K562 (cell line): ENCODE data around the gene MAMDC4. TPM values are rescaled to one million over a fixed set of nuclear protein-coding genes. Genes with fewer than 3 reads are reported as not detected.

ENCODE experiments used
- CCNT2 ChIP-seq: IDR thresholded peaks from 2 replicates; pipeline ENCODE4 v1.6.1; 2011; ENCODE audit warnings: borderline replicate concordance, low read depth, mild to moderate bottlenecking, moderate library complexity, mixed read lengths, low read length; ENCODE audit not compliant: insufficient read length; ENCODE audit errors: extremely low read depth
- CREB1 ChIP-seq, 2 experiments: sonication (generic) in 1 of 2; formaldehyde crosslinking in 1 of 2; IDR thresholded peaks; 2 replicates each; pipeline versions ENCODE4 v1.6.1 to v1.8.0; 2012 to 2022; ENCODE audit warnings: inconsistent platforms in 1 of 2, mild to moderate bottlenecking in 1 of 2, missing genetic modification reagents in 1 of 2, moderate library complexity in 1 of 2
- ETS1 ChIP-seq: conservative IDR thresholded peaks from 2 replicates; pipeline ENCODE4 v1.6.1; 2011; ENCODE audit warnings: low read depth, mild to moderate bottlenecking, low read length; ENCODE audit not compliant: control insufficient read depth
- HNRNPL ChIP-seq: fragments of 200-400 bp; formaldehyde crosslinking; IDR thresholded peaks from 2 replicates; pipeline ENCODE4 v1.6.1; 2017; ENCODE audit warnings: low read depth, mild to moderate bottlenecking, low read length
- RBM25 ChIP-seq: fragments of 200-400 bp; formaldehyde crosslinking; IDR thresholded peaks from 2 replicates; pipeline ENCODE4 v1.6.1; 2018; ENCODE audit warnings: low read length, low read depth, moderate library complexity; ENCODE audit not compliant: severe bottlenecking
- SNIP1 ChIP-seq: fragments of 450-650 bp; IDR thresholded peaks from 2 replicates; pipeline ENCODE4 v1.7.1; 2017; ENCODE audit warnings: low read depth, mild to moderate bottlenecking
- ZFP91 ChIP-seq: sonication (generic); formaldehyde crosslinking; IDR thresholded peaks from 2 replicates; pipeline ENCODE4 v1.8.0; 2022; ENCODE audit warnings: mild to moderate bottlenecking, missing genetic modification reagents
- ZFX ChIP-seq: sonication (generic); formaldehyde crosslinking; IDR thresholded peaks from 2 replicates; pipeline ENCODE4 v1.8.0; 2022; ENCODE audit warnings: mild to moderate bottlenecking, missing genetic modification reagents, moderate library complexity
- ZNF639 ChIP-seq, 2 experiments: fragments of 200-800 bp in 1 of 2; sonication (Bioruptor generic) in 1 of 2; sonication (generic) in 1 of 2; formaldehyde crosslinking in 1 of 2; IDR thresholded peaks in 1 of 2; conservative IDR thresholded peaks in 1 of 2; 2 replicates each; pipeline versions ENCODE4 v1.5.0 to v1.6.1; 2016 to 2020; ENCODE audit warnings: missing compliant biosample characterization in 1 of 2, missing genetic modification characterization in 1 of 2, missing genetic modification reagents in 1 of 2
- polyA plus RNA-seq, 8 experiments: library from polyadenylated mRNA; depleted of rRNA in 4 of 8; stranded (reverse) in 5 of 8; unstranded in 3 of 8; fragments of >200 nt; fragmentation: Nextera tagmentation in 2 of 8; fragmentation: Illumina TruSeq in 1 of 8; extraction: Ambion mirVana in 2 of 8; extraction: Trizol in 1 of 8; gene quantifications; 2 replicates each; pipeline versions ENCODE4 v1.2.1 to v1.2.3, GENCODE V29; 2011 to 2014; ENCODE audit warnings: inconsistent platforms in 1 of 8, missing spikeins in 1 of 8
- total RNA-seq, 7 experiments: library from RNA; depleted of rRNA in 6 of 7; stranded (reverse); fragments of >200 nt in 6 of 7; fragmentation: Illumina TruSeq in 2 of 7; extraction: Trizol in 2 of 7; gene quantifications; 2 replicates each; pipeline versions ENCODE4 v1.2.1 to v1.2.3, GENCODE V29; 2011 to 2021; ENCODE audit warnings: low replicate concordance in 1 of 7
- TF ChIP-seq, protein P1 (sequence below): fragments of 250-450 bp; sonication (Bioruptor Pico); IDR thresholded peaks from 2 replicates; pipeline ENCODE4 v1.4.0; 2020

The MAMDC4 gene
- total and polyA plus RNA-seq, 9 of the 15 experiments (the other 6 are each of a cell fraction or from before 2014, with no cell fraction given): 0.03 to 10.8 (median 1.5) TPM

DNA sequence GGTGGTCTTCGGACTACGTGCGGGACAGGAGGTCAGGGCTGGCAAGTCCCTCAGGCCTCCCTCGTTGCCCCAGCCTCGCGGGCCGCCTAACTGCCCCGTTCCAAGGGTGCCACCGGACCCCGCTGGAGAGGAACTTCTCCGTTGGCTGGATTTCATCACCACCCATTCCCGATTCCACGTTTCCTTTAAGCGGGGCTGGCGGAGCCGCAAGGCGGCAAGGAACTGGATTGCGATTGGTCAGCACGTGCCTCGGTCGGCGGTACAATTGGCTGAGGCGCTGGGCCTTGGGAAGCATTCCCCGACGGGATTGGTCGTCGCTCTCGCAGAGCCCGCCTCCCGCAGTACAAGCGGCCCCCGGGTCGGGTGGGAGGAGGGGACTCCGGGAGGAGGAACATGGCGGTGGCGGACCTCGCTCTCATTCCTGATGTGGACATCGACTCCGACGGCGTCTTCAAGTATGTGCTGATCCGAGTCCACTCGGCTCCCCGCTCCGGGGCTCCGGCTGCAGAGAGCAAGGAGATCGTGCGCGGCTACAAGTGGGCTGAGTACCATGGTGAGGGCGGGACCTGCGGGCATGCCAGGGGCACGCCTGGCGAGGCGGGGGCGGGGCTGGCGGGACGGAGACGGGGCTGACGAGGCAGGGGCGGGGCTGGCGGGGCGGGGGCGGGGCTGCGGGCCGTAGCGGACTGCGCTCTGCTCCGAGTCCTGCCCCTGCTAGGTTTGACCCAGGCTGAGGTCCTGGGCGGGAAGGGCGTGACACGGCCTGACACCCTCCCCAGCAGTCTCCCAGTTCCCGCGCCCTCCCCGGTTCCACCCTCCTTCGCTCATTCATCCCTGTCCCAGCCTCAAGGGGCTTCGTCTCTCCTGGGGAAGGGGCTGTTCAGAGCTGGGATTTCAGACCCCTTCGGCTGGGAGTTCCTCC, 2.8 kb upstream of the MAMDC4 start, which contains the start of gene PHPT1 (continued):
- TF ChIP-seq CCNT2 (peak; percentile 79), ZNF639 (CRISPR knock-in tag; conservative IDR thresholded peaks at IDR 0.05 in 1 of 2, IDR thresholded peaks at IDR 0.05 in 1 of 2) (peak in 1 of 2 experiments; percentile 88; a peak in 2 of 4 replicates), ZFX (CRISPR knock-in tag) (peak; percentile 6), HNRNPL (peak; percentile 88), ZFP91 (peak; percentile 95), RBM25 (no peak), ETS1 (0 out of 2 replicates have a peak, but pooled peaks have one; percentile 40), CREB1 (IDR thresholded peaks at IDR 0.05) (peak; percentile 61), CREB1 (CRISPR knock-in tag; IDR thresholded peaks at IDR 0.05) (peak; percentile 46; the same call in 1 of the 2 replicates), SNIP1 (no peak)
- TF ChIP-seq, protein P1, sequence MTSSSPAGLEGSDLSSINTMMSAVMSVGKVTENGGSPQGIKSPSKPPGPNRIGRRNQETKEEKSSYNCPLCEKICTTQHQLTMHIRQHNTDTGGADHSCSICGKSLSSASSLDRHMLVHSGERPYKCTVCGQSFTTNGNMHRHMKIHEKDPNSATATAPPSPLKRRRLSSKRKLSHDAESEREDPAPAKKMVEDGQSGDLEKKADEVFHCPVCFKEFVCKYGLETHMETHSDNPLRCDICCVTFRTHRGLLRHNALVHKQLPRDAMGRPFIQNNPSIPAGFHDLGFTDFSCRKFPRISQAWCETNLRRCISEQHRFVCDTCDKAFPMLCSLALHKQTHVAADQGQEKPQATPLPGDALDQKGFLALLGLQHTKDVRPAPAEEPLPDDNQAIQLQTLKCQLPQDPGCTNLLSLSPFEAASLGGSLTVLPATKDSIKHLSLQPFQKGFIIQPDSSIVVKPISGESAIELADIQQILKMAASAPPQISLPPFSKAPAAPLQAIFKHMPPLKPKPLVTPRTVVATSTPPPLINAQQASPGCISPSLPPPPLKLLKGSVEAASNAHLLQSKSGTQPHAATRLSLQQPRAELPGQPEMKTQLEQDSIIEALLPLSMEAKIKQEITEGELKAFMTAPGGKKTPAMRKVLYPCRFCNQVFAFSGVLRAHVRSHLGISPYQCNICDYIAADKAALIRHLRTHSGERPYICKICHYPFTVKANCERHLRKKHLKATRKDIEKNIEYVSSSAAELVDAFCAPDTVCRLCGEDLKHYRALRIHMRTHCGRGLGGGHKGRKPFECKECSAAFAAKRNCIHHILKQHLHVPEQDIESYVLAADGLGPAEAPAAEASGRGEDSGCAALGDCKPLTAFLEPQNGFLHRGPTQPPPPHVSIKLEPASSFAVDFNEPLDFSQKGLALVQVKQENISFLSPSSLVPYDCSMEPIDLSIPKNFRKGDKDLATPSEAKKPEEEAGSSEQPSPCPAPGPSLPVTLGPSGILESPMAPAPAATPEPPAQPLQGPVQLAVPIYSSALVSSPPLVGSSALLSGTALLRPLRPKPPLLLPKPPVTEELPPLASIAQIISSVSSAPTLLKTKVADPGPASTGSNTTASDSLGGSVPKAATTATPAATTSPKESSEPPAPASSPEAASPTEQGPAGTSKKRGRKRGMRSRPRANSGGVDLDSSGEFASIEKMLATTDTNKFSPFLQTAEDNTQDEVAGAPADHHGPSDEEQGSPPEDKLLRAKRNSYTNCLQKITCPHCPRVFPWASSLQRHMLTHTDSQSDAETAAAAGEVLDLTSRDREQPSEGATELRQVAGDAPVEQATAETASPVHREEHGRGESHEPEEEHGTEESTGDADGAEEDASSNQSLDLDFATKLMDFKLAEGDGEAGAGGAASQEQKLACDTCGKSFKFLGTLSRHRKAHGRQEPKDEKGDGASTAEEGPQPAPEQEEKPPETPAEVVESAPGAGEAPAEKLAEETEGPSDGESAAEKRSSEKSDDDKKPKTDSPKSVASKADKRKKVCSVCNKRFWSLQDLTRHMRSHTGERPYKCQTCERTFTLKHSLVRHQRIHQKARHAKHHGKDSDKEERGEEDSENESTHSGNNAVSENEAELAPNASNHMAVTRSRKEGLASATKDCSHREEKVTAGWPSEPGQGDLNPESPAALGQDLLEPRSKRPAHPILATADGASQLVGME (CRISPR knock-in tag): 0 out of 2 replicates have a peak, but pooled peaks have one; percentile 19
